Heart left ventricle (tissue), 16 donors: Measurements from ENCODE around the gene RBP5. TPM values are rescaled to one million over a fixed set of nuclear protein-coding genes. Genes with fewer than 3 reads are reported as not detected.

Experiments used
- ATAC-seq, 4 donors: fragments of 200-7000 bp; cut with Tn5 transposase; one replicate each; pipeline ENCODE4 v1.9.1; 2020 to 2022; ENCODE audit warnings: moderate library complexity in 4 of 4, mild to moderate bottlenecking in 3 of 4, moderate number of reproducible peaks in 1 of 4
- DNase-seq, 5 donors: peaks; one replicate each; pipeline ENCODE4 v3.0.0-alpha.2; 2020
- H3K27ac ChIP-seq, 12 donors: fragments of 200-600 bp; sonication (generic) in 4 of 12; one replicate each; pipeline versions ENCODE4 v1.5.0 to v1.8.0; 2016 to 2022; ENCODE audit warnings: mild to moderate bottlenecking in 2 of 12
- H3K27me3 ChIP-seq, 9 donors: fragments of 200-600 bp; sonication (generic) in 2 of 9; one replicate each; pipeline versions ENCODE4 v1.5.1 to v1.8.0; 2016 to 2022; ENCODE audit warnings: mild to moderate bottlenecking in 3 of 9
- H3K36me3 ChIP-seq, 9 donors: fragments of 200-600 bp; sonication (generic) in 2 of 9; one replicate each; pipeline versions ENCODE4 v1.5.0 to v1.8.0; 2018 to 2022; ENCODE audit warnings: mild to moderate bottlenecking in 2 of 9
- H3K4me1 ChIP-seq, 12 donors: fragments of 200-600 bp; sonication (generic) in 4 of 12; one replicate each; pipeline versions ENCODE4 v1.5.0 to v1.8.0; 2016 to 2022; ENCODE audit warnings: mild to moderate bottlenecking in 3 of 12
- H3K4me3 ChIP-seq, 12 donors: fragments of 200-600 bp; sonication (generic) in 4 of 12; one replicate each; pipeline versions ENCODE4 v1.5.0 to v1.8.0; 2017 to 2022; ENCODE audit warnings: mild to moderate bottlenecking in 9 of 12, moderate library complexity in 4 of 12
- H3K9me3 ChIP-seq, 12 donors: fragments of 200-600 bp; sonication (generic) in 4 of 12; one replicate each; pipeline versions ENCODE4 v1.5.0 to v1.8.0; 2016 to 2022; ENCODE audit warnings: mild to moderate bottlenecking in 1 of 12
- POLR2A ChIP-seq, 2 donors: fragments of 450-650 bp; IDR thresholded peaks; one replicate each; pipeline ENCODE4 v1.6.1; 2017; ENCODE audit warnings: antibody characterized with exemption in 2 of 2, mild to moderate bottlenecking in 2 of 2, moderate library complexity in 2 of 2
- WGBS, 4 donors: extraction: QIAGEN DNeasy Blood & Tissue Kit in 2 of 4; methylation state at CpG; one replicate each; pipeline versions ENCODE4 v1.1.5 to v1.1.7; 2013 to 2018; 5-methylcytosine and 5-hydroxymethylcytosine counted together
- intact Hi-C, 10 donors: fragments of 100-400 bp; cut with DNase I; formaldehyde crosslinking; loops; one replicate each; pipeline versions ENCODE4 v1.11.1 to v1.14.2; 2022
- polyA plus RNA-seq, 2 donors: library from polyadenylated mRNA; stranded (reverse); fragments of 200-250 nt; gene quantifications; one replicate each; pipeline ENCODE4 v1.2.3, GENCODE V29; 2013
- total RNA-seq, 9 donors: library from RNA; depleted of rRNA in 2 of 9; stranded (reverse); fragments of >200 nt in 2 of 9; fragmentation: NEBNext Ultra II Directional in 3 of 9; extraction: Animal tissue kit (Norgen Biotek cat#: 25700) in 3 of 9; gene quantifications; one replicate each; pipeline versions ENCODE4 v1.1.0 to v1.2.4, GENCODE V29; 2016 to 2023
- TF ChIP-seq, protein P1 (sequence below), 12 donors: fragments of 200-600 bp; sonication (generic) in 4 of 12; IDR thresholded peaks; one replicate each; pipeline versions ENCODE4 v1.5.0 to v1.8.0; 2018 to 2022; ENCODE audit warnings: antibody characterized with exemption in 12 of 12, mild to moderate bottlenecking in 5 of 12
- donor health status: ischemic (EF 13 %, LVEDD 7.1; RV severe dilation, severe dysfunction).
- donor health status: healthy with polysubstance abuse.
- donor health status: DM: no; HTN: yes; CAD: no.
- donor health status: DM: no; HTN: no; CAD: no.
- donor health status: ischemic (EF 25% LVEDD 6.9; RV normal size, moderate dysfunction).
- donor health status: ischemic (EF 25% LVEDD 5.7; RV mildly dilated, moderate dysfunction).
- donor health status: healthy.
- donor health status: DM: yes; HTN: yes; CAD: no.
- donor health status: ischemic (EF 35%, LVEDD 5.7; RV mildly dilated, moderate dysfunction).
- donor health status: nonischemic (EF 11% LVEDD 7.7; RV severe dilation, severe dysfunction).
- donor health status: DM: yes; HTN: yes; CAD: no.
- donor health status: PGD.
- donor health status: ischemic (EF 29% LVEDD 5.4; RV normal size, mild dysfunction).
- donor health status: nonischemic (EF 23%, LVEDD 6.1; RV moderate dilation, normal function).

Gene RBP5
- total and polyA plus RNA-seq, 11 donors = 0.34 to 2.1 (median 0.90) TPM; not detected in 7

GRCh38 chr12:7134396-7135166 is 5.9 kb upstream of the RBP5 start:
- DNase-seq (peak in 1 of 5 donors; percentile 39), ATAC-seq (no peak)
- intact Hi-C loops = no loop called here
- Histone ChIP-seq H3K4me1 (peaks cover 0 to 20% (median 8%) of the 10 kb centered on the region in 12 donors), H3K27me3 (peaks cover 0 to 4% (median 0%) of the 10 kb centered on the region in 9 donors), H3K9me3 (no peaks in the 10 kb centered on the region), H3K4me3 (no peak overlapping the region), H3K27ac (no peak overlapping the region), H3K36me3 (peaks cover 0 to 35% (median 8%) of the 10 kb centered on the region in 9 donors)
- WGBS, 4 donors = 84 to 89% (median 87%) methylated on average over 12 of the region's 12 CpGs
- TF ChIP-seq POLR2A (IDR thresholded peaks at IDR 0.05) = no peak
- TF ChIP-seq, protein P1, sequence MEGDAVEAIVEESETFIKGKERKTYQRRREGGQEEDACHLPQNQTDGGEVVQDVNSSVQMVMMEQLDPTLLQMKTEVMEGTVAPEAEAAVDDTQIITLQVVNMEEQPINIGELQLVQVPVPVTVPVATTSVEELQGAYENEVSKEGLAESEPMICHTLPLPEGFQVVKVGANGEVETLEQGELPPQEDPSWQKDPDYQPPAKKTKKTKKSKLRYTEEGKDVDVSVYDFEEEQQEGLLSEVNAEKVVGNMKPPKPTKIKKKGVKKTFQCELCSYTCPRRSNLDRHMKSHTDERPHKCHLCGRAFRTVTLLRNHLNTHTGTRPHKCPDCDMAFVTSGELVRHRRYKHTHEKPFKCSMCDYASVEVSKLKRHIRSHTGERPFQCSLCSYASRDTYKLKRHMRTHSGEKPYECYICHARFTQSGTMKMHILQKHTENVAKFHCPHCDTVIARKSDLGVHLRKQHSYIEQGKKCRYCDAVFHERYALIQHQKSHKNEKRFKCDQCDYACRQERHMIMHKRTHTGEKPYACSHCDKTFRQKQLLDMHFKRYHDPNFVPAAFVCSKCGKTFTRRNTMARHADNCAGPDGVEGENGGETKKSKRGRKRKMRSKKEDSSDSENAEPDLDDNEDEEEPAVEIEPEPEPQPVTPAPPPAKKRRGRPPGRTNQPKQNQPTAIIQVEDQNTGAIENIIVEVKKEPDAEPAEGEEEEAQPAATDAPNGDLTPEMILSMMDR (IDR thresholded peaks at IDR 0.05) = no peak

GRCh38 chr12:7131502-7131866 is 2.8 kb upstream of the RBP5 start:
- H3K9me3 ChIP-seq = no peaks in the 10 kb centered on the region
- intact Hi-C loops = no loop called here
- DNase-seq (no peak), ATAC-seq (no peak)
- peaks cover 0 to 19% (median 0%) of the 10 kb centered on the region in 9 donors for H3K27me3 ChIP-seq
- H3K36me3 ChIP-seq = peaks cover 0 to 21% (median 0%) of the 10 kb centered on the region in 9 donors
- no peak overlapping the region for H3K27ac ChIP-seq
- TF ChIP-seq POLR2A (IDR thresholded peaks at IDR 0.05) = no peak
- TF ChIP-seq, protein P1 (IDR thresholded peaks at IDR 0.05) = no peak
- peaks cover 0 to 29% (median 19%) of the 10 kb centered on the region in 12 donors for H3K4me1 ChIP-seq
- WGBS, 4 donors = 49 to 66% (median 62%) methylated on average over 7 of the region's 7 CpGs
- peak overlapping the region in 6 of 12 donors; percentile 61 to 78 (median 70) for H3K4me3 ChIP-seq

DNA sequence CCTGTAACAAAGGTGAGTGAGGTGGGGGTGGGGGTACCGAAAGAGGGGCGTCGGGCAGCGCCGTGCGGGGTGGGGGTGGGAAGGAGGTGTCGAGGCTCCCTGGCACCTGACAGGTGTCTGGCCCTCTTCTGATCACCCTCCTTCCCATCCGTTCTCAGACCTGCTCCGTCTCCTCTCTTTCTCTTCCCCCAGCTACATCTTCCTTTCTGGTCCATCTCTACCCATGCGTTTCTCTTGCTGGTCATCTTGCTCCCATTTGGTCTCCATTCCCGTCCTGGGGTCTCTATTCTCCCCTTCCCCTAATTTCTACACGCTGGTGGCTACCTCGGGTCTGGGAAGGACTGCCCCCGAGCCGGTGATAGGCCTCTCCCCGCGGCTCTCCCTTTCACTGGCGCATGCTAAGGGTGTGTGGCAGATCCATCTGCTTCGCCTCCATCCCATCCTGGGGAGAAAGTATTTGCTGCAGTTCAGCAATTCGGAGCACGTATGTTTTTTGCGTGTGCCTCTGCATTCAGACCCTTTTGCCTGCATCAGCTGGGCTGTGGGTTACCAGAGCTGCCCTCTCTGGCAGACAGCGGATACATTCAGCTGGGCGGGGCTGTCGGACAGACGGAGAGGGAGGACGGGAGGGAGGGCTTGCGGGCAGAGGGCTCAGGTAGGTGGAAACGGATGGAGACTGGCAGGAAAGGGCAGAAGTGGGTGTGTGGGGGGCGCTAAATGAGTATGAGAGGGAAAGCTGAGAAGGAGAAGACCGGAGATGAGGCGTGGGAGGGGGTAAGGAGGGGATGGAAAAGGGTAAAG is 2.2 kb upstream of the RBP5 start:
- peaks cover 0 to 29% (median 19%) of the 10 kb centered on the region in 12 donors for H3K4me1 ChIP-seq
- intact Hi-C loops = loop anchor here in 1 of 10 donors (1.0 kb wide), 1 partner anchor 38 kb away; no protein-coding TSS in a partner anchor
- peak overlapping the region; percentile 50 to 78 (median 64) for H3K4me3 ChIP-seq
- H3K9me3 ChIP-seq = no peaks in the 10 kb centered on the region
- TF ChIP-seq POLR2A (IDR thresholded peaks at IDR 0.05) = no peak
- TF ChIP-seq, protein P1 (IDR thresholded peaks at IDR 0.05) = no peak
- H3K27ac ChIP-seq = peak overlapping the region in 9 of 12 donors; percentile 6 to 71 (median 54)
- peak; percentile 27 to 61 (median 56) for ATAC-seq
- peaks cover 0 to 19% (median 0%) of the 10 kb centered on the region in 9 donors for H3K27me3 ChIP-seq
- peaks cover 0 to 15% (median 0%) of the 10 kb centered on the region in 9 donors for H3K36me3 ChIP-seq
- WGBS, 4 donors = 4 to 8% (median 6%) methylated on average over 32 of the region's 32 CpGs
- DNase-seq = peak; percentile 34 to 73 (median 59)
